Tibial artery (tissue), 4 donors: ENCODE measurements around the gene VAV2.

Source experiments
- DNase-seq, 2 donors: peaks; one replicate each; pipeline ENCODE4 v3.0.0-alpha.2; 2019
- H3K27ac ChIP-seq, 2 donors: fragments of 200-600 bp; sonication (generic) in 1 of 2; 1 replicate in 1 of 2; 2 replicates in 1 of 2; pipeline ENCODE4 v1.5.1; 2018 to 2019; ENCODE audit warnings: mild to moderate bottlenecking in 1 of 2
- H3K27me3 ChIP-seq, 2 donors: fragments of 200-600 bp; sonication (generic) in 1 of 2; one replicate each; pipeline versions ENCODE4 v1.5.1 to v1.6.0; 2016 to 2019
- H3K36me3 ChIP-seq, 3 donors: fragments of 200-600 bp; sonication (generic) in 2 of 3; one replicate each; pipeline ENCODE4 v1.5.1; 2016 to 2019; ENCODE audit warnings: mild to moderate bottlenecking in 2 of 3
- H3K4me1 ChIP-seq, 4 donors: fragments of 200-600 bp; sonication (generic) in 2 of 4; 1 replicate in 3 of 4; 2 replicates in 1 of 4; pipeline ENCODE4 v1.5.1; 2016 to 2019
- H3K4me3 ChIP-seq, 2 donors: fragments of 200-600 bp; sonication (generic) in 1 of 2; 1 replicate in 1 of 2; 2 replicates in 1 of 2; pipeline ENCODE4 v1.5.1; 2018 to 2019; ENCODE audit warnings: mild to moderate bottlenecking in 2 of 2
- H3K9me3 ChIP-seq, 3 donors: fragments of 200-600 bp; sonication (generic) in 1 of 3; one replicate each; pipeline ENCODE4 v1.5.1; 2016 to 2019
- CTCF ChIP-seq, 2 experiments: fragments of 200-600 bp in 1 of 2; fragments of 450-650 bp in 1 of 2; IDR thresholded peaks; one replicate each; pipeline ENCODE4 v1.5.1; 2017 to 2019; ENCODE audit warnings: antibody characterized with exemption in 2 of 2, mild to moderate bottlenecking in 1 of 2, moderate library complexity in 1 of 2
- intact Hi-C: fragments of 100-400 bp; cut with DNase I; formaldehyde crosslinking; loops from one replicate; pipeline ENCODE4 v1.15.0; 2023; ENCODE audit warnings: low total_unique reads

The VAV2 gene

DNA sequence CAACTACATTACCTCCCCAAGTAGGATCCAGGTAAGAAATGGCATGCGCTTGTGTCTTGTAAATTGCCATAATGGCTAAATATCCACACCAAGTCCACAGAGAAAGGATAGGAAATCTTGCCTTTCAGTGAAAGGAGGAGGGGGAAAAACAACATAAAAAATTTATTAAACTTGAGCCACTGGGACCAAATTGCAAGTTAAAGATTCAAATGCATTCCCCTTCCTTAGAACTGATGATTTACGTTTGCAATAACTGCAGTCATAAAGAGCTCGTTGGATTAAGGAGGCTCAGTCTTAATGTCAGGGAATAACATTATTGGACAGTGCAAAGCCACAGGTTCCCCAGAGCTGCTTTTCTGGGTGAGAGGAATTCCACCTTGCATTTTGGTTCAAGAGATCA, 161.4 kb downstream of the VAV2 start:
- no peaks in the 10 kb centered on the region for H3K4me1 ChIP-seq
- H3K9me3 ChIP-seq: no peaks in the 10 kb centered on the region
- intact Hi-C loops: no loop called here
- no peak overlapping the region for H3K27ac ChIP-seq
- DNase-seq: no peak
- H3K4me3 ChIP-seq: no peak overlapping the region
- no peak for TF ChIP-seq CTCF (IDR thresholded peaks at IDR 0.05)
- no peaks in the 10 kb centered on the region for H3K27me3 ChIP-seq
- no peaks in the 10 kb centered on the region for H3K36me3 ChIP-seq

DNA sequence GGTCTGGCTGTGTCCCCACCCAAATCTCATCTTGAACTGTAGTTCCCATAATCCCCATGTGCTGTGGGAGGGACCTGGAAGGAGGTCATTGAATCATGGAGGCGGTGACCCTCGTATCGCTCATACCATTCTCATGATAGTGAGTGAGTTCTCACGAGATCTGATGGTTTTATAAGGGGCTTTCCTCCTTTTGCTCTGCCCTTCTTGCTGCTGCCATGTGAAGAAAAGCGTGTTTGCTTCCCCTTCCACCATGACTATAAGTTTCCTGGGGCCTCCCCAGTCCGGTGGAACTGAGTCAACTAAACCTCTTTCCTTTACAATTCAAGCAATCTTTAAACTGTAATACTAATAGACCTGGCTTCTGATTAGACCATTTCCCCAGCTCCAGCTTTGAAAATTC, 161.8 kb downstream of the VAV2 start:
- Histone ChIP-seq H3K4me3 (no peak overlapping the region), H3K9me3 (no peaks in the 10 kb centered on the region), H3K27ac (no peak overlapping the region), H3K27me3 (no peaks in the 10 kb centered on the region), H3K4me1 (no peaks in the 10 kb centered on the region), H3K36me3 (no peaks in the 10 kb centered on the region)
- intact Hi-C loops: no loop called here
- no peak for TF ChIP-seq CTCF (IDR thresholded peaks at IDR 0.05)
- DNase-seq: no peak

DNA sequence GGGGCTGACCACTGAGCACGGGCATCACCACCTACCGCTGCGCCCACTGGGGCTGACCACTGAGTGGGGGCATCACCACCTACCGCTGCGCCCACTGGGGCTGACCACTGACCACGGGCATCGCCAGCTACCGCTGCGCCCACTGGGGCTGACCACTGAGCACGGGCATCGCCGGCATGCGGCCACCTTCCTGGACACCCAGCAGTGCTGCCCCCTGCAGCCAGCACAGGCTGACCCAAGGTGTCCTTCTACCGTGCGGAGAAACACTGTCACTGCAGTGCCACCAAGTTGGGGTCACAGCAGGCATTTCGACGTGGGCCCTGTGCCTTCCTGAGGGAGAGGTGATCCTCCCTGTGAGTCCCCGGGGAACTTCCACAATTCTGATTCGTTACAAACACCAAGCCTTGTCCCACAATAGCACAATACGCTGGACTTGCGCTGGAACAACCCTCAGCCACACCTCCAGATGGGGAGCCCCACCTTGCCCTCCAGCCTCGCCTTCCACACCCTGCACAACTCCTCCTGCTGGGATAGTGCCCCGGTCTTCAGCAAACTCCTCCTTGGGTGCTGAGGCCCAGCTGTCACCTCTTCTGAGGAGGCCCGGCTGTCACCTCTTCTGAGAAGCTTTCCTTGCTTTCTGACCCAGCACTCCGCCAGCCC, 163.7 kb downstream of the VAV2 start:
- H3K36me3 ChIP-seq: no peaks in the 10 kb centered on the region
- TF ChIP-seq CTCF (IDR thresholded peaks at IDR 0.05): no peak
- no peak overlapping the region for H3K27ac ChIP-seq
- H3K4me1 ChIP-seq: no peaks in the 10 kb centered on the region
- no peaks in the 10 kb centered on the region for H3K9me3 ChIP-seq
- H3K27me3 ChIP-seq: no peaks in the 10 kb centered on the region
- DNase-seq: no peak
- no peak overlapping the region for H3K4me3 ChIP-seq
- intact Hi-C loops: no loop called here

DNA sequence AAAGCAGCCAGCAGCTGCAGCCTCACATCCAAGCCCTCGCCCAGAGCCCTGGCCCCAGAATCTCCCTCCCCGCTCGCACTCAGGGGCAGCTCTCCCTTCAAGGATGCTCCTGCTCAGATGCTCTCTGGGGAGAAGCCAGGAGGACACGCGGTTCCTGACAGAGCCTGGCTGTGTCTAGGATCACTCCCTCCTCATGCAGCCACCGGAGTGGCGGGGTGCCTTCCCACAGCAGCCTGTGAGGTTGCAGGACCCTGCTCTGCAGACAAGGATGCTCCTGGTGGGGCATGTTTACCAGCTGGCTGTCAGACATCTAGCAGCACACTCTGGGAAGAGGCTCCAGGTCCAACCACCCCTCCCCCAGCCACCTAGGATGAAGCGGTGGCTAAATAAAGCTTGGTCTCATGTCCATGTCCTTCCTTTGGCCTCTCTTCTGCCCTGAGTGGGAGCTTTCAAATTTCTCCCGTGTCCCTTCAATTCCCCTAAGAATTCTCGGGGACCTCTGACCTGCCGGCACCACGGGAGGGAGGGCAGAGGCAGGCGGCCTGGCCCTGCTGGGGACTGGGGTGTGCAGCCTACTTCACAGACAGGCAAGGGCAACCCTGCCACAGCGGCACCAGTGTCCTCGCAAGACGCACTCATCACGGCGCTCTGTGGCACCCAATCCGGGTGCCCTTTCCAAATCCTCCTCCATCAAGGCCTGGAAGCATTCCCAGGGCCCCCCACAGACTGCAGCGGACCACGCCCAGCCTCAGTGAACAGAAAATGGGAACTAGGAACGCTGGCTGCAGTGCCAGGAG, 165.6 kb downstream of the VAV2 start:
- H3K9me3 ChIP-seq: no peaks in the 10 kb centered on the region
- no peaks in the 10 kb centered on the region for H3K36me3 ChIP-seq
- TF ChIP-seq CTCF (IDR thresholded peaks at IDR 0.05): no peak
- H3K27me3 ChIP-seq: no peaks in the 10 kb centered on the region
- H3K27ac ChIP-seq: no peak overlapping the region
- intact Hi-C loops: no loop called here
- no peaks in the 10 kb centered on the region for H3K4me1 ChIP-seq
- no peak for DNase-seq
- H3K4me3 ChIP-seq: no peak overlapping the region

GRCh38 chr9:133825555-133826218, 166.4 kb downstream of the VAV2 start:
- no peaks in the 10 kb centered on the region for H3K4me1 ChIP-seq
- no peaks in the 10 kb centered on the region for H3K9me3 ChIP-seq
- TF ChIP-seq CTCF (IDR thresholded peaks at IDR 0.05): no peak
- no peak overlapping the region for H3K4me3 ChIP-seq
- intact Hi-C loops: no loop called here
- H3K27ac ChIP-seq: no peak overlapping the region
- no peaks in the 10 kb centered on the region for H3K27me3 ChIP-seq
- H3K36me3 ChIP-seq: no peaks in the 10 kb centered on the region
- no peak for DNase-seq
